AG08396 (cell line): Measurements from ENCODE around the gene SLC16A7.
"Not testable (repeated sequence)": the region's sequence is repeated elsewhere in the genome, so short reads cannot be mapped to it uniquely, and the experiment has no call there.

Experiments
- DNase-seq: peaks from one replicate; pipeline ENCODE4 v3.0.0; 2012; ENCODE audit warnings: low spot score, mixed read lengths

SLC16A7 gene

GRCh38 chr12:59595883-59596540 lies at the start of gene SLC16A7:
SLC16A7 (plus strand) TSS chr12:59596029; CDS start chr12:59704802, 108,773 bp downstream.
- peak; percentile 92 for DNase-seq

- DNase-seq: no peak
Measured at GRCh38 chr12:59548930-59549329, 46.9 kb upstream of the SLC16A7 start.

GRCh38 chr12:59559696-59560095 lies 36.1 kb upstream of the SLC16A7 start:
- no peak for DNase-seq

- no peak for DNase-seq
Measured at GRCh38 chr12:59570145-59570544, 25.7 kb upstream of the SLC16A7 start.

GRCh38 chr12:59574406-59574805 lies 21.4 kb upstream of the SLC16A7 start:
- no peak for DNase-seq

GRCh38 chr12:59575826-59576225 lies 20.0 kb upstream of the SLC16A7 start:
- DNase-seq: no peak

- no peak for DNase-seq
Measured at GRCh38 chr12:59578254-59578653, 17.6 kb upstream of the SLC16A7 start.

GRCh38 chr12:59579631-59580030 lies 16.2 kb upstream of the SLC16A7 start:
- DNase-seq: no peak

- no peak for DNase-seq
Measured at GRCh38 chr12:59580050-59580449, 15.8 kb upstream of the SLC16A7 start.

- no peak for DNase-seq
Measured at GRCh38 chr12:59583003-59583712, 12.7 kb upstream of the SLC16A7 start.

- no peak for DNase-seq
Measured at GRCh38 chr12:59587710-59588109, 8.1 kb upstream of the SLC16A7 start.

GRCh38 chr12:59593761-59594160 lies 2.1 kb upstream of the SLC16A7 start:
- DNase-seq: no peak

- no peak for DNase-seq
Measured at GRCh38 chr12:59594943-59595500, 807 bp upstream of the SLC16A7 start.

- no peak for DNase-seq
Measured at GRCh38 chr12:59595565-59595882, 305 bp upstream of the SLC16A7 start.

- peak; percentile 55 for DNase-seq
Measured at GRCh38 chr12:59597385-59597781, 1.6 kb downstream of the SLC16A7 start.

GRCh38 chr12:59600171-59600570 lies 4.3 kb downstream of the SLC16A7 start:
- peak; percentile 4 for DNase-seq

- DNase-seq: no peak
Measured at GRCh38 chr12:59603754-59604153, 7.9 kb downstream of the SLC16A7 start.

- DNase-seq: not testable (repeated sequence)
Measured at GRCh38 chr12:59612823-59613434, 17.1 kb downstream of the SLC16A7 start.

- DNase-seq: no peak
Measured at GRCh38 chr12:59615392-59616165, 19.8 kb downstream of the SLC16A7 start.

- no peak for DNase-seq
Measured at GRCh38 chr12:59619461-59620240, 23.8 kb downstream of the SLC16A7 start.

- no peak for DNase-seq
Measured at GRCh38 chr12:59620326-59620725, 24.5 kb downstream of the SLC16A7 start.
